Measurements from ENCODE around the gene SSTR4.

The SSTR4 gene

GRCh38 chr20:23039136-23039875 is 4.2 kb downstream of the SSTR4 start:
- TF ChIP-seq CTCF (IDR thresholded peaks at IDR 0.05; ENCODE audit: low read depth, low read length) = no peak
- H3K4me3 ChIP-seq (replicated peaks in 1 of 2; ENCODE audit: low read depth in 2 of 2, low read length in 2 of 2) = no peak overlapping the region
- DNase-seq (ENCODE audit: low read depth in 2 of 2) = no peak

- no peak for DNase-seq (ENCODE audit: low read depth in 2 of 2)
- no peak overlapping the region for H3K4me3 ChIP-seq (replicated peaks in 1 of 2; ENCODE audit: low read depth in 2 of 2, low read length in 2 of 2)
- no peak for TF ChIP-seq CTCF (IDR thresholded peaks at IDR 0.05; ENCODE audit: low read depth, low read length)
These were observed 4.9 kb downstream of the SSTR4 start for GRCh38 chr20:23039885-23040508.

- no peak for DNase-seq (ENCODE audit: low read depth in 2 of 2)
- no peak overlapping the region for H3K4me3 ChIP-seq (replicated peaks in 1 of 2; ENCODE audit: low read depth in 2 of 2, low read length in 2 of 2)
- no peak for TF ChIP-seq CTCF (IDR thresholded peaks at IDR 0.05; ENCODE audit: low read depth, low read length)
These were observed 7.2 kb downstream of the SSTR4 start for GRCh38 chr20:23042270-23042669.

- no peak overlapping the region for H3K4me3 ChIP-seq (replicated peaks in 1 of 2; ENCODE audit: low read depth in 2 of 2, low read length in 2 of 2)
- no peak for DNase-seq (ENCODE audit: low read depth in 2 of 2)
- no peak for TF ChIP-seq CTCF (IDR thresholded peaks at IDR 0.05; ENCODE audit: low read depth, low read length)
These were observed 8.3 kb downstream of the SSTR4 start for GRCh38 chr20:23043376-23043775.

- DNase-seq (ENCODE audit: low read depth in 2 of 2) = no peak
- H3K4me3 ChIP-seq (replicated peaks in 1 of 2; ENCODE audit: low read depth in 2 of 2, low read length in 2 of 2) = no peak overlapping the region
- no peak for TF ChIP-seq CTCF (IDR thresholded peaks at IDR 0.05; ENCODE audit: low read depth, low read length)
These were observed 11.3 kb downstream of the SSTR4 start for GRCh38 chr20:23046431-23046830.

GRCh38 chr20:23047001-23047737 is 12.1 kb downstream of the SSTR4 start:
- no peak for DNase-seq (ENCODE audit: low read depth in 2 of 2)
- peak overlapping the region in 1 of 2 donors; percentile 56 for H3K4me3 ChIP-seq (replicated peaks in 1 of 2; ENCODE audit: low read depth in 2 of 2, low read length in 2 of 2)
- no peak for TF ChIP-seq CTCF (IDR thresholded peaks at IDR 0.05; ENCODE audit: low read depth, low read length)
